Activated naive CD4-positive, alpha-beta T cell treated with anti-CD3 and anti-CD28 coated beads, Interleukin-2, amount 50 U/mL, for 24 hours (primary cell): ENCODE measurements around the gene TSEN54.
"Not testable (repeated sequence)": the region's sequence is repeated elsewhere in the genome, so short reads cannot be mapped to it uniquely, and the experiment has no call there.

Source experiments
- H3K27ac Mint-ChIP-seq: one replicate; pipeline ENCODE4 v1.8.0; 2021; ENCODE audit warnings: mild to moderate bottlenecking, mixed read lengths
- H3K27me3 Mint-ChIP-seq: one replicate; pipeline ENCODE4 v1.8.0; 2021; ENCODE audit warnings: mixed read lengths
- H3K36me3 Mint-ChIP-seq: one replicate; pipeline ENCODE4 v1.8.0; 2021; ENCODE audit warnings: mixed read lengths
- H3K4me1 Mint-ChIP-seq: one replicate; pipeline ENCODE4 v1.8.0; 2021; ENCODE audit warnings: mixed read lengths
- H3K4me3 Mint-ChIP-seq: one replicate; pipeline ENCODE4 v1.8.0; 2021; ENCODE audit warnings: mild to moderate bottlenecking, mixed read lengths
- H3K9me3 Mint-ChIP-seq: one replicate; pipeline ENCODE4 v1.8.0; 2021; ENCODE audit warnings: mixed read lengths

Gene TSEN54

GRCh38 chr17:75516255-75516618 lies at the start of gene TSEN54:
Gene TSEN54, plus strand, starts transcription at chr17:75516528. Its CDS starts 33 bp downstream, at chr17:75516561.
- Mint-ChIP-seq H3K27me3 (no peaks in the 10 kb centered on the region), H3K4me1 (peaks cover 23% of the 10 kb centered on the region), H3K27ac (no peak within 1 kb of the TSS), H3K9me3 (no peaks in the 10 kb centered on the region), H3K36me3 (peaks cover 10% of the 10 kb centered on the region), H3K4me3 (peak within 1 kb of the TSS; percentile 81)

- Mint-ChIP-seq H3K4me1 (peaks cover 14% of the 10 kb centered on the region), H3K4me3 (no peak overlapping the region), H3K36me3 (peaks cover 6% of the 10 kb centered on the region), H3K9me3 (no peaks in the 10 kb centered on the region), H3K27ac (no peak overlapping the region), H3K27me3 (no peaks in the 10 kb centered on the region)
Observed at GRCh38 chr17:75468291-75468754, 48.0 kb upstream of the TSEN54 start.

- H3K4me3 Mint-ChIP-seq: no peak overlapping the region
- H3K4me1 Mint-ChIP-seq: peaks cover 8% of the 10 kb centered on the region
- H3K36me3 Mint-ChIP-seq: peaks cover 6% of the 10 kb centered on the region
- H3K27me3 Mint-ChIP-seq: no peaks in the 10 kb centered on the region
- no peak overlapping the region for H3K27ac Mint-ChIP-seq
- H3K9me3 Mint-ChIP-seq: no peaks in the 10 kb centered on the region
Observed at GRCh38 chr17:75468779-75469373, 47.5 kb upstream of the TSEN54 start.

- H3K9me3 Mint-ChIP-seq: no peaks in the 10 kb centered on the region
- no peak overlapping the region for H3K27ac Mint-ChIP-seq
- peaks cover 3% of the 10 kb centered on the region for H3K36me3 Mint-ChIP-seq
- H3K4me3 Mint-ChIP-seq: no peak overlapping the region
- no peaks in the 10 kb centered on the region for H3K27me3 Mint-ChIP-seq
- no peaks in the 10 kb centered on the region for H3K4me1 Mint-ChIP-seq
Observed at GRCh38 chr17:75471207-75471606, 45.1 kb upstream of the TSEN54 start.

GRCh38 chr17:75472119-75472518 lies 44.2 kb upstream of the TSEN54 start:
- peaks cover 3% of the 10 kb centered on the region for H3K36me3 Mint-ChIP-seq
- H3K4me3 Mint-ChIP-seq: no peak overlapping the region
- no peak overlapping the region for H3K27ac Mint-ChIP-seq
- H3K9me3 Mint-ChIP-seq: no peaks in the 10 kb centered on the region
- H3K4me1 Mint-ChIP-seq: no peaks in the 10 kb centered on the region
- H3K27me3 Mint-ChIP-seq: no peaks in the 10 kb centered on the region

- Mint-ChIP-seq H3K4me1 (no peaks in the 10 kb centered on the region), H3K27me3 (no peaks in the 10 kb centered on the region), H3K27ac (no peak overlapping the region), H3K4me3 (no peak overlapping the region), H3K36me3 (peaks cover 3% of the 10 kb centered on the region), H3K9me3 (no peaks in the 10 kb centered on the region)
Observed at GRCh38 chr17:75473246-75473645, 43.1 kb upstream of the TSEN54 start.

GRCh38 chr17:75474736-75475135 lies 41.6 kb upstream of the TSEN54 start:
- Mint-ChIP-seq H3K27me3 (no peaks in the 10 kb centered on the region), H3K4me1 (no peaks in the 10 kb centered on the region), H3K36me3 (peaks cover 4% of the 10 kb centered on the region), H3K4me3 (no peak overlapping the region), H3K9me3 (no peaks in the 10 kb centered on the region), H3K27ac (no peak overlapping the region)

GRCh38 chr17:75475144-75475835 lies 41.0 kb upstream of the TSEN54 start:
- Mint-ChIP-seq H3K36me3 (peaks cover 4% of the 10 kb centered on the region), H3K4me3 (no peak overlapping the region), H3K9me3 (no peaks in the 10 kb centered on the region), H3K4me1 (no peaks in the 10 kb centered on the region), H3K27ac (no peak overlapping the region), H3K27me3 (no peaks in the 10 kb centered on the region)

GRCh38 chr17:75475851-75476250 lies 40.5 kb upstream of the TSEN54 start:
- no peak overlapping the region for H3K27ac Mint-ChIP-seq
- H3K36me3 Mint-ChIP-seq: peaks cover 4% of the 10 kb centered on the region

GRCh38 chr17:75476271-75476671 lies 40.1 kb upstream of the TSEN54 start:
- no peak overlapping the region for H3K27ac Mint-ChIP-seq

More at GRCh38 chr17:75475851-75476250, 40.5 kb upstream of the TSEN54 start:
- Mint-ChIP-seq H3K4me3 (no peak overlapping the region), H3K9me3 (no peaks in the 10 kb centered on the region), H3K27me3 (no peaks in the 10 kb centered on the region), H3K4me1 (no peaks in the 10 kb centered on the region)

GRCh38 chr17:75476752-75477489 lies 39.4 kb upstream of the TSEN54 start:
- no peaks in the 10 kb centered on the region for H3K27me3 Mint-ChIP-seq
- no peaks in the 10 kb centered on the region for H3K9me3 Mint-ChIP-seq
- no peak overlapping the region for H3K4me3 Mint-ChIP-seq
- no peak overlapping the region for H3K27ac Mint-ChIP-seq
- H3K36me3 Mint-ChIP-seq: peaks cover 4% of the 10 kb centered on the region
- no peaks in the 10 kb centered on the region for H3K4me1 Mint-ChIP-seq

More at GRCh38 chr17:75476271-75476671, 40.1 kb upstream of the TSEN54 start:
- H3K36me3 Mint-ChIP-seq: peaks cover 4% of the 10 kb centered on the region
- no peak overlapping the region for H3K4me3 Mint-ChIP-seq
- no peaks in the 10 kb centered on the region for H3K27me3 Mint-ChIP-seq
- H3K9me3 Mint-ChIP-seq: no peaks in the 10 kb centered on the region
- H3K4me1 Mint-ChIP-seq: no peaks in the 10 kb centered on the region

GRCh38 chr17:75477490-75477862 lies 38.9 kb upstream of the TSEN54 start:
- H3K9me3 Mint-ChIP-seq, H3K27me3 Mint-ChIP-seq, H3K27ac Mint-ChIP-seq, H3K36me3 Mint-ChIP-seq, H3K4me3 Mint-ChIP-seq, H3K4me1 Mint-ChIP-seq: not testable (repeated sequence)

GRCh38 chr17:75478508-75478907 lies 37.8 kb upstream of the TSEN54 start:
- no peaks in the 10 kb centered on the region for H3K9me3 Mint-ChIP-seq
- peaks cover 1% of the 10 kb centered on the region for H3K36me3 Mint-ChIP-seq
- H3K4me1 Mint-ChIP-seq: peaks cover 5% of the 10 kb centered on the region
- H3K4me3 Mint-ChIP-seq: no peak overlapping the region
- H3K27me3 Mint-ChIP-seq: no peaks in the 10 kb centered on the region
- no peak overlapping the region for H3K27ac Mint-ChIP-seq

- H3K36me3 Mint-ChIP-seq: peaks cover 1% of the 10 kb centered on the region
Observed at GRCh38 chr17:75480281-75480680, 36.0 kb upstream of the TSEN54 start.

GRCh38 chr17:75481194-75482068 lies 34.9 kb upstream of the TSEN54 start:
- H3K36me3 Mint-ChIP-seq: peaks cover 1% of the 10 kb centered on the region
- no peaks in the 10 kb centered on the region for H3K27me3 Mint-ChIP-seq
- H3K4me3 Mint-ChIP-seq: no peak overlapping the region
- no peaks in the 10 kb centered on the region for H3K9me3 Mint-ChIP-seq
- no peak overlapping the region for H3K27ac Mint-ChIP-seq
- H3K4me1 Mint-ChIP-seq: peaks cover 13% of the 10 kb centered on the region

More at GRCh38 chr17:75480281-75480680, 36.0 kb upstream of the TSEN54 start:
- H3K4me1 Mint-ChIP-seq: peaks cover 9% of the 10 kb centered on the region
- no peaks in the 10 kb centered on the region for H3K27me3 Mint-ChIP-seq
- no peaks in the 10 kb centered on the region for H3K9me3 Mint-ChIP-seq
- H3K27ac Mint-ChIP-seq: no peak overlapping the region
- no peak overlapping the region for H3K4me3 Mint-ChIP-seq
